Fibroblast of lung (primary cell): Measurements from ENCODE around the gene CUTA. TPM values are rescaled to one million over a fixed set of nuclear protein-coding genes. Genes with fewer than 3 reads are reported as not detected.

Source experiments
- DNase-seq, 2 donors: peaks; one replicate each; pipeline versions ENCODE4 v3.0.0 to v3.0.0-alpha.2; 2010; ENCODE audit warnings: low read depth in 2 of 2
- H2AFZ ChIP-seq: 2 replicates; pipeline ENCODE4 v1.5.1; 2012; ENCODE audit warnings: low read length, control low read depth, inconsistent platforms
- H3K27ac ChIP-seq: 2 replicates; pipeline ENCODE4 v1.5.1; 2011; ENCODE audit warnings: low read length, control low read depth; ENCODE audit not compliant: insufficient read depth
- H3K27me3 ChIP-seq: 2 replicates; pipeline ENCODE4 v1.5.1; 2011; ENCODE audit warnings: mild to moderate bottlenecking, low read length; ENCODE audit not compliant: control insufficient read depth, insufficient read depth
- H3K36me3 ChIP-seq: 2 replicates; pipeline ENCODE4 v1.5.1; 2011; ENCODE audit warnings: low read length; ENCODE audit not compliant: control insufficient read depth, insufficient read depth
- H3K4me1 ChIP-seq: 2 replicates; pipeline ENCODE4 v1.5.1; 2011; ENCODE audit warnings: low read length; ENCODE audit not compliant: control insufficient read depth, insufficient read depth; ENCODE audit errors: extremely low read depth
- H3K4me2 ChIP-seq: 2 replicates; pipeline ENCODE4 v1.5.1; 2011; ENCODE audit warnings: low read length, control low read depth; ENCODE audit not compliant: insufficient read depth; ENCODE audit errors: extremely low read depth
- H3K4me3 ChIP-seq, 4 experiments: fragments of 200-600 bp in 1 of 4; sonication (generic) in 1 of 4; replicated peaks in 1 of 4; 2 replicates each; pipeline ENCODE4 v1.5.1; 2011 to 2016; ENCODE audit warnings: low read length in 4 of 4, low read depth in 3 of 4, mild to moderate bottlenecking in 3 of 4, control low read depth in 2 of 4, inconsistent platforms in 1 of 4, mixed read lengths in 1 of 4; ENCODE audit not compliant: insufficient read depth in 1 of 4; ENCODE audit errors: control extremely low read depth in 1 of 4
- H3K79me2 ChIP-seq: 2 replicates; pipeline ENCODE4 v1.5.1; 2012; ENCODE audit warnings: mild to moderate bottlenecking, low read length, inconsistent platforms; ENCODE audit not compliant: control insufficient read depth, insufficient read depth
- H3K9ac ChIP-seq: 2 replicates; pipeline ENCODE4 v1.5.1; 2011; ENCODE audit warnings: mild to moderate bottlenecking, low read length, control low read depth; ENCODE audit not compliant: insufficient read depth
- H3K9me3 ChIP-seq: 2 replicates; pipeline ENCODE4 v1.5.1; 2012; ENCODE audit warnings: low read depth, low read length; ENCODE audit not compliant: control insufficient read depth, insufficient read depth
- H4K20me1 ChIP-seq: 2 replicates; pipeline ENCODE4 v1.5.1; 2011; ENCODE audit warnings: low read length; ENCODE audit not compliant: control insufficient read depth, insufficient read depth; ENCODE audit errors: extremely low read depth
- EZH2 ChIP-seq: IDR thresholded peaks from 2 replicates; pipeline ENCODE4 v1.5.1; 2012; ENCODE audit warnings: low read length, control low read depth, mild to moderate bottlenecking; ENCODE audit errors: missing control alignments
- polyA plus RNA-seq, 2 donors: library from polyadenylated mRNA; depleted of rRNA in 1 of 2; stranded (reverse) in 1 of 2; unstranded in 1 of 2; fragments of >200 nt; gene quantifications; 2 replicates each; pipeline ENCODE4 v1.2.1, GENCODE V29; 2011 to 2012; ENCODE audit warnings: missing spikeins in 1 of 2
- total RNA-seq: library from RNA; depleted of rRNA; stranded (reverse); fragments of >200 nt; gene quantifications from 2 replicates; pipeline ENCODE4 v1.2.1, GENCODE V29; 2014
- TF ChIP-seq, protein P1 (sequence below), 2 donors: IDR thresholded peaks in 1 of 2; conservative IDR thresholded peaks in 1 of 2; 1 replicate in 1 of 2; 2 replicates in 1 of 2; pipeline ENCODE4 v1.5.1; 2011 to 2012; ENCODE audit warnings: low read length in 2 of 2, control low read depth in 1 of 2, inconsistent platforms in 1 of 2, low read depth in 1 of 2, mild to moderate bottlenecking in 1 of 2

Gene CUTA
- total and polyA plus RNA-seq, 2 donors (not counting 1 experiment from before 2014, with no cell fraction given), result 127 to 264 TPM

DNA sequence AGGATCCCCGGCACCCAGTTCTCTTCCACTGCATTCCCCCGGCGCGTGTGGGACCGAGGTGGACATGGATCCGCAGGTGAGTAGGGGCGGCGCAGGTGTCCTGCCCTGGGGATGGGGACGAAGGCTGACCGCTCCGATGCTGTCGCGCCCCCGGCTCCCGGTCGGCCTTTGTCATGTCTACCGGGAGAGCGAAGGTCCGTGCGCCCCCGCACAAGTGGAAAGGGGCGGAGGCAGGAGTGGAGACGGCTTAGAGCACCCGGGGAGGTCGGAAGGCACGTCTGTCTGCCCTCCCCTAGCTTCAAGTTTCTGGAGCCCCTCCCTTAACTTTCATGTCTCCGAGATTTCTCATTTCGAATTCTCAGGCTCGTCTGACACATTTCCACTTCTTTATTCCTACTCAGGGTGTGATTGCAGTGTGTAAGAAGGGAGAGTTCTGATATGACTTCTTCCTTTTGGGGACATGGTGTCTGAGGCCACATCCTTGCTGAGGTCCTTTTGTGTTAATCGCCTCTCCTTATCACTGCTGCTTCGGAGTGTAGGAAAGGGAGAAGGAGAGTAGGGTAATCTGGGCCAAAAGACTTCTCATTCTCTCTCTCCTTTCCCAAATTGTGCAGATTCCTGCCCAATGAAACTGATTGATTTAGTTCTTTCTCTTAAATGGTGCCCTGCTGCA, 25.8 kb downstream of the CUTA start:
- DNase-seq, result peak in 1 of 2 donors; percentile 49
- no peaks in the 10 kb centered on the region for H4K20me1 ChIP-seq
- peak overlapping the region; percentile 84 for H3K4me2 ChIP-seq
- H3K27ac ChIP-seq, result peak overlapping the region; percentile 75
- H2AFZ ChIP-seq, result peak overlapping the region; percentile 30
- peak overlapping the region; percentile 57 to 95 (median 74) for H3K4me3 ChIP-seq
- H3K9ac ChIP-seq, result peak overlapping the region; percentile 57
- TF ChIP-seq EZH2, result no peak
- TF ChIP-seq, protein P1, sequence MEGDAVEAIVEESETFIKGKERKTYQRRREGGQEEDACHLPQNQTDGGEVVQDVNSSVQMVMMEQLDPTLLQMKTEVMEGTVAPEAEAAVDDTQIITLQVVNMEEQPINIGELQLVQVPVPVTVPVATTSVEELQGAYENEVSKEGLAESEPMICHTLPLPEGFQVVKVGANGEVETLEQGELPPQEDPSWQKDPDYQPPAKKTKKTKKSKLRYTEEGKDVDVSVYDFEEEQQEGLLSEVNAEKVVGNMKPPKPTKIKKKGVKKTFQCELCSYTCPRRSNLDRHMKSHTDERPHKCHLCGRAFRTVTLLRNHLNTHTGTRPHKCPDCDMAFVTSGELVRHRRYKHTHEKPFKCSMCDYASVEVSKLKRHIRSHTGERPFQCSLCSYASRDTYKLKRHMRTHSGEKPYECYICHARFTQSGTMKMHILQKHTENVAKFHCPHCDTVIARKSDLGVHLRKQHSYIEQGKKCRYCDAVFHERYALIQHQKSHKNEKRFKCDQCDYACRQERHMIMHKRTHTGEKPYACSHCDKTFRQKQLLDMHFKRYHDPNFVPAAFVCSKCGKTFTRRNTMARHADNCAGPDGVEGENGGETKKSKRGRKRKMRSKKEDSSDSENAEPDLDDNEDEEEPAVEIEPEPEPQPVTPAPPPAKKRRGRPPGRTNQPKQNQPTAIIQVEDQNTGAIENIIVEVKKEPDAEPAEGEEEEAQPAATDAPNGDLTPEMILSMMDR (conservative IDR thresholded peaks at IDR 0.05 in 1 of 2, IDR thresholded peaks at IDR 0.05 in 1 of 2; ENCODE audit: low read depth in 1 of 2, low read length in 2 of 2), result no peak
- H3K9me3 ChIP-seq, result no peaks in the 10 kb centered on the region
- H3K4me1 ChIP-seq, result peaks cover 10% of the 10 kb centered on the region
- no peaks in the 10 kb centered on the region for H3K27me3 ChIP-seq
- peaks cover 51% of the 10 kb centered on the region for H3K79me2 ChIP-seq
- no peaks in the 10 kb centered on the region for H3K36me3 ChIP-seq

DNA sequence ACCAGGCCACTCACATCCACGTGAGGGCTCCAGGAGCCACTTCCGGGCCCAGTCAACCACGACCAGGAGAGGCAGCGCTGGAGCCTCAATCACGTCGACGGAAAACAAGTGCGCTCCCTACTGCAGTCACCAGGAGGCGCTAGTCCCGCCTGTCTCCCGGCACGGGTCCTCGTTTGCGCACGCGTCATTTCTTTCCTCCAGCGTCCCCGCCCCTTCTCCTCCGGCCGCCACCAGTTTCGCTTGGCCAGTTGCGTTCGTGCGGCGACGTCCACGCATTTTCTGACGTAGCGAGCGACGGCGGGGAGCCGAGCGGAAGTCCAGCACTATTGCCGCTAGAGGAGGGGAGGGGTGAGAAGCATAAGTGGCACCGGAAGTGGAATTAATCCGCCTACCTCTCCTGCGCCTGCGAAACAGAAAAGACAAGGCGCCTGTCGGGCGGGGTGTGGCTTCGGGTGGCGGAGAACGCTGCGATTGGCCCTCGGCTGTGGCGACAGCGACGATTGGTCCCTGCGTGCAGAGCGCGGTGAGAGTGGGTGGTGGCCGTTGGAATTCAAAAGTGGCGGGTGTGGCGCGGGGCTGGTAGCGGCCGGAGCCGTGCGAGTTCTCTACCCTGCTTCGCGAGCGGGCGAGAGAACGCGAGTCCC, 26.5 kb downstream of the CUTA start, which contains the start of gene KIFC1:
KIFC1 (plus strand) TSS at position 546 of the 644 bp plus-strand sequence. CDS start 163 bp downstream, outside the sequence.
- Histone ChIP-seq H3K36me3 (no peaks in the 10 kb centered on the region), H3K79me2 (peaks cover 46% of the 10 kb centered on the region), H3K4me2 (peak within 1 kb of the TSS; percentile 84), H3K27ac (peak within 1 kb of the TSS; percentile 75), H4K20me1 (no peaks in the 10 kb centered on the region), H3K4me3 (peak within 1 kb of the TSS; percentile 57 to 95 (median 74)), H2AFZ (peak within 1 kb of the TSS; percentile 78), H3K9ac (peak within 1 kb of the TSS; percentile 57), H3K4me1 (peaks cover 10% of the 10 kb centered on the region), H3K27me3 (no peaks in the 10 kb centered on the region), H3K9me3 (no peaks in the 10 kb centered on the region)
- peak; percentile 100 for DNase-seq
- TF ChIP-seq, protein P1 (conservative IDR thresholded peaks at IDR 0.05 in 1 of 2, IDR thresholded peaks at IDR 0.05 in 1 of 2; ENCODE audit: low read depth in 1 of 2, low read length in 2 of 2), result peak; percentile 83 to 95
- no peak for TF ChIP-seq EZH2

DNA sequence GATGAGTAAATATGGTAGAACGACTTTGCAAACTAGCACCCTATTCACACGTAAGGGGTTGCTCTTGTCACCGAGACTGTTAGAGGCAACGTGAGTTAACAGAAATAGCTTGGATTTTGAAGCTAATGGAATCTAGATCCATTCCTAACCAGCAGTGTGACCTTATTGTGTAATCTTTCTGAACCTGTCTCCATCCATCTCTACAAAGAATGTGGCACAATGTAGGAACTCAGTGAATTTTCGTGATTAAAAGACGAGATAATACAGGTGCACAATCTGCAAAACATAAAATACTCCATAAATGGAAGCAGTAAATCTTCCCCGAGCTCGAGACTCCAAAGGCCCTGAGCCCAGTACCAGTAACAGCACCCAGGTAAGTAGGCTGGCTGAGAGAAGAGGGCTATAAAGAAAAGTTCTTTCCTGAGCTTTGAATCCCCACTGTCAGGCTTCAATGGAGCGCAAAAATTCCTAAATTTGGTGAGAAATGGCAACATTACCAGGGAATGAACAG, 27.1 kb downstream of the CUTA start:
- peak overlapping the region; percentile 75 for H3K27ac ChIP-seq
- no peak overlapping the region for H3K9ac ChIP-seq
- no peaks in the 10 kb centered on the region for H3K27me3 ChIP-seq
- no peaks in the 10 kb centered on the region for H4K20me1 ChIP-seq
- no peak for TF ChIP-seq EZH2
- TF ChIP-seq, protein P1 (conservative IDR thresholded peaks at IDR 0.05 in 1 of 2, IDR thresholded peaks at IDR 0.05 in 1 of 2; ENCODE audit: low read depth in 1 of 2, low read length in 2 of 2), result no peak
- DNase-seq, result no peak
- peaks cover 10% of the 10 kb centered on the region for H3K4me1 ChIP-seq
- H3K79me2 ChIP-seq, result peaks cover 40% of the 10 kb centered on the region
- H3K36me3 ChIP-seq, result no peaks in the 10 kb centered on the region
- no peaks in the 10 kb centered on the region for H3K9me3 ChIP-seq
- peak overlapping the region; percentile 78 for H2AFZ ChIP-seq
- peak overlapping the region; percentile 36 for H3K4me2 ChIP-seq
- H3K4me3 ChIP-seq, result peak overlapping the region in 2 of 4 experiments; percentile 35 to 46
